HUES64 (cell line): ENCODE measurements around the gene TEX53.

ENCODE experiments used
- H3K27ac ChIP-seq: 2 replicates; pipeline ENCODE4 v1.7.0; 2013; ENCODE audit warnings: low read depth, low read length, inconsistent platforms
- H3K27me3 ChIP-seq: 2 replicates; pipeline ENCODE4 v1.6.1; 2013; ENCODE audit warnings: mild to moderate bottlenecking, low read length; ENCODE audit not compliant: insufficient read depth
- H3K36me3 ChIP-seq: 2 replicates; pipeline ENCODE4 v1.6.1; 2013; ENCODE audit warnings: mild to moderate bottlenecking, low read length; ENCODE audit not compliant: insufficient read depth
- H3K4me1 ChIP-seq: 2 replicates; pipeline ENCODE4 v1.6.1; 2013; ENCODE audit warnings: mild to moderate bottlenecking, low read length, moderate library complexity; ENCODE audit not compliant: insufficient read depth
- H3K4me3 ChIP-seq: 2 replicates; pipeline ENCODE4 v1.5.1; 2013; ENCODE audit warnings: mild to moderate bottlenecking, low read length, moderate library complexity
- H3K9ac ChIP-seq: 2 replicates; pipeline ENCODE4 v1.6.1; 2013; ENCODE audit warnings: mild to moderate bottlenecking, low read depth, low read length
- H3K9me3 ChIP-seq: 2 replicates; pipeline ENCODE4 v1.6.1; 2013; ENCODE audit warnings: low read depth, low read length; ENCODE audit not compliant: insufficient read depth
- WGBS: fragments of 150-250, 120-280 bp; methylation state at CpG from one replicate; pipeline ENCODE4 v1.1.7; 2013; ENCODE audit warnings: missing lambda C conversion rate; 5-methylcytosine and 5-hydroxymethylcytosine counted together

The TEX53 gene

DNA sequence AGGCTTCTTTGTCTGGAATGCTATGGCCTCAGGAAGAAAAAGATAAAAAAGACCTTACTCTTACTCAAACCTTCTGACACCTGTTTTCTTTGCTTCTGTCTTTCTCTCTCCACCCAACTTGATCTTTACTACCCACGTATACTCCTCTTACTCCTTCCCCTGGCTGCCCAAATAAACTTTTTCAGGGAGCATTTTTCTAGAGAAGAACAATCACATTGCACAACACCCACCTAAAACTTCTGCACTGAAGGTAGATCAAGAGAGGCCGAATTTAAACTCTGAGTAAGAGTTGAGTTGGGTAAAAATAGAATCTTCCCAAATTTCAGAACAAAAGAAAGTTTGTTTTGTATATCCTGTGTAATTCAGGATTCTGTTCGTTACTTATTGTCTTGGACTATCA lies 20.5 kb upstream of the TEX53 start:
- H3K27me3 ChIP-seq = no peaks in the 10 kb centered on the region
- no peak overlapping the region for H3K4me3 ChIP-seq
- H3K27ac ChIP-seq = no peak overlapping the region
- H3K36me3 ChIP-seq = no peaks in the 10 kb centered on the region
- 79% methylated on average over 2 of the region's 3 CpGs for WGBS
- H3K9ac ChIP-seq = no peak overlapping the region
- no peaks in the 10 kb centered on the region for H3K9me3 ChIP-seq
- no peaks in the 10 kb centered on the region for H3K4me1 ChIP-seq

DNA sequence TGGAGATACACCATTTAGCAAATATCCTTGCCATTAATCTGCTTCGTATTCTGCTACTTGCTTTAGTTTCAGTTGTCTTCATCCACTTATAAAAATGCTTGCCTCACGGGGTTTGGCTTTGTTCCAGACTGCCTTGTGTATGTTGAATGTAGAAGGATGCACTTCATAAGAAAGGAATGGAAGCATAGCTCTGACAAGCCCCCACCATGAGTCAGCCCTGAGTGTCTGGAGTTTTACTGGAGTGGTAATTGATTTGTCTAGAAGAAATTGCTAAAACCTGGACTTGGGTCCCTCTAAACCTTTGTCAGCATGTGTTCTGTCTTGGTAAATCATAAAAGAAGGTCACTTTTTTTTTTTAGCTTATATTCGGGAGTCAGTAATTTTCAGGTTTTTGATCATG lies 19.8 kb upstream of the TEX53 start:
- H3K4me1 ChIP-seq = no peaks in the 10 kb centered on the region
- H3K27ac ChIP-seq = no peak overlapping the region
- no peak overlapping the region for H3K9ac ChIP-seq
- no peak overlapping the region for H3K4me3 ChIP-seq
- H3K36me3 ChIP-seq = no peaks in the 10 kb centered on the region
- no peaks in the 10 kb centered on the region for H3K27me3 ChIP-seq
- 83% methylated on average over 3 of the region's 3 CpGs for WGBS
- H3K9me3 ChIP-seq = no peaks in the 10 kb centered on the region

DNA sequence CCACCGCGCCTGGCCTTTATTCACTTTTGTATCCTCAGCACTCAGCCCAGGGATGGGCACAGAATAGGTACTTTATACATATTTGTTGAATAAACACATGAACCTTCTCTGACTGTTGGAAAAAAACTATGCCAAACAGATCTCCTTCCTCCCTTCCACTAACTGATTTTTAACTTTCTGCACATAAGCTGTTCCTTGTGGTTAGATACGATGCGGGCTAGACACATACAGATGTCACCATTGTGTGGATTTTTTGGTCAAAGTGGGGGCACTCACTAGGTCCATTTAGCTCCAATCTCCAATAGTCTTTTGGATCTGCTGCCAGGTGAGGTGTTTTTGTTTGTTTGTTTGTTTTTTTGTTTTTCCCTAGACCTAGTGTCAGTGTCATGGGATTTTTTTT lies 19.3 kb upstream of the TEX53 start:
- Histone ChIP-seq H3K27ac (no peak overlapping the region), H3K36me3 (no peaks in the 10 kb centered on the region), H3K27me3 (no peaks in the 10 kb centered on the region), H3K9ac (no peak overlapping the region), H3K4me3 (no peak overlapping the region), H3K4me1 (no peaks in the 10 kb centered on the region), H3K9me3 (no peaks in the 10 kb centered on the region)
- WGBS = 100% methylated on average over 4 of the region's 4 CpGs

DNA sequence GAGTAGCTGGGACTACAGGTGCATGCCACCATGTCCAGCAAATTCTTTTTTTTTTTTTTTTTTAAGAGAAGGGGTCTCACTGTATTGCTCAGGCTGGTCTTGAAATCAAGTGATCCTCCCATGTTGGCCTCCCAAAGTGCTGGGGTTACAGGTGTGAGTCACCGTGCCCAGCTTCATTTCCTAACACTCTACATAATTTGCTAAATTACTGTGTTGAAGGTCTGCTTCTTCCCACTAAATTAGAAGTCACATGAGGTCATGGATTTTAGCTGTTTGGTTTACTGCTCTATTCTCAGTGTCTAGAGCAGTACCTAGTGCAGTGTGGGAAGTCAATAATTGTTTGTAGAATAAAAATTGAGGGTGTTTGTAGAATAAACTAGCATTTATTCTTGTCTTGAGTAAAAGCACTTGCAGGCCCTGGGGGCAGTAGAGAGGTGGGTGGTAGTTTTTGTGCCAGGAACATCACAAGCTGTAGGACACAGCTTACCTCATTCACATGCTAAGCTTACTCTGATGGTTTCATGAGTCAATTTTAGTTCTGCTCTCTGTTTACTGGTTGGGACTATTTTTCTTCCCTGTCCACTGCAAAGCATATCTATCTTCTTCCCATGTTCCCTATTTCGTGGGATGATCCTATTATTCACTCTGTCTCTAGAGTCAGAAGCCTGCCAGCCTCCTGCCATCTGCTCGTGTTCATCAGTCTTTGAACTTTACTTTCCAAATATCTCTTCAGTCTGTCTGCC lies 17.4 kb upstream of the TEX53 start:
- Histone ChIP-seq H3K27me3 (no peaks in the 10 kb centered on the region), H3K27ac (no peak overlapping the region), H3K4me3 (no peak overlapping the region), H3K36me3 (no peaks in the 10 kb centered on the region), H3K9me3 (no peaks in the 10 kb centered on the region), H3K9ac (no peak overlapping the region), H3K4me1 (no peaks in the 10 kb centered on the region)
- WGBS = 84% methylated on average over 3 of the region's 3 CpGs

DNA sequence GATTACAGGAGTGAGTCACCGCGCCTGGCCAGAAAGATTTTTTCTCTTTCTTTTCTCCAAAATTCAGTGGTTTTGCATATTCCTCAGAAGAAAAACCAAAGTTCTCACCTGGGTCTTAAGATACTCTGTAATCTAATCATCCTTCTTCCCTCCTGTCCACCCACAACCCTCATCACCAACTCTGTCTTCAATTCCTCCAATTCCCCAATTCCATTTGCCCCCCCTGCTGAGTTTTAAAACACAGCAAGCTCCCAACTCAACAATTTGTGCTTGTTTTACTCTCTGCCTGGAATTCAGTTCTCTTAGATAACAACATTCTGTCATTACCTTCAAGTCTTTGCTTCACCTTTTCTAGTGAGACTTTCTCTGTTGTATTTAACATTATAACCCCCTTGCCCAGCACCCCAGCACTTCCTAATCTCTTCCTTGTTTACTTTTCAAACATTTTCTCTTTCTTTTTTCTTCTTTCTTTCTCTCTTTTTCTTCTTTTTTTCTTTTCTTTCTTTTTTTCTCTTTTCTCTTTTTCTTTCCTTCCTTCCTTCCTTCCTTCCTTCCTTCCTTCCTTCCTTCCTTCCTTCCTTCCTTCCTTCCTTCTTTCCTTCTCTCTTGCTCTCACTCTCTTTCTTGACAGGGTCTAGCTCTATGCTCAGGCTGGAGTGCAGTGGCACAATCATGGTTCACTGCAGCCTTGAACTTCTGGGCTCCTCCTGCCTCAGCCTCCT lies 16.6 kb upstream of the TEX53 start:
- WGBS = 93% methylated on average over 2 of the region's 2 CpGs
- H3K9ac ChIP-seq = no peak overlapping the region
- H3K27me3 ChIP-seq = no peaks in the 10 kb centered on the region
- H3K4me1 ChIP-seq = no peaks in the 10 kb centered on the region
- no peaks in the 10 kb centered on the region for H3K36me3 ChIP-seq
- H3K27ac ChIP-seq = no peak overlapping the region
- H3K9me3 ChIP-seq = no peaks in the 10 kb centered on the region
- H3K4me3 ChIP-seq = no peak overlapping the region

DNA sequence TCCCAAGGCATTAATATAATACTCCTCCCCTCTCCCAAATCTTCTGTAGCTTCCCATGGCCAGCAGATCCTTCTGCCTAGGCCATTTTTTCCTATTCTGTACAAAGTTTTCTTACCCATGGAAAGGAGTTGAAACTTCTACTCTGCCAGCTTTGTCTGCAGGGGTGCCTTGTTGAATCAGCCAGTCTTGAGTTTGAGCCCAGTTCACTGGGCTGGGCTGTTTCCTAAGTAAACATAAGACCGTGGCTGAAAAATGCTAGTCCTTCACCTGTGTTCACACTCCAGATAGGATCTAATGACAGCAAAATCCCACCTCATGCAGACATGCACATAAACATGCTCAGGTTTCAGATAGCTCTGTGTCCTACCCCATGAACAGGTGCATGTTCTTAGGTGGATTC lies 14.0 kb upstream of the TEX53 start:
- Histone ChIP-seq H3K27me3 (no peaks in the 10 kb centered on the region), H3K4me3 (no peak overlapping the region), H3K4me1 (no peaks in the 10 kb centered on the region), H3K9ac (no peak overlapping the region), H3K9me3 (no peaks in the 10 kb centered on the region), H3K36me3 (no peaks in the 10 kb centered on the region), H3K27ac (no peak overlapping the region)
- WGBS = 88% methylated on average over 1 of the region's 1 CpG

DNA sequence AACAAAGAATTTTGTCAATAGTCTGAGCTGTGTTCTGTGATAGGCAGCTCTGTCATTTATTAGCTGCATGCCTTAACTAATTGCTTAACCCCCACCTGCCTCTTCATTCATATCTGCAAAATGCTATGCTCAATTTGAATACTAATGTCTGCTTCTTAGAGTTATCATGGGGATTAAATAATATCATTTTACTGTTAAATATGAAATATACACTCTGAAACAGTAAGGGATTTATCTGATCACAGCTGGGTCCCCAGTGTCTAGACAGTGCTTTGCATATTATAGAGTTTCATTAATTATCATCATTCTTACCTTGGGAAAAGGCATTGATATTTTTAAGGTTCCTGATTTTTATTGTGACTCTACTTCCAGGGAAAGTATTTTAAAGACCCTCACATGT lies 12.4 kb upstream of the TEX53 start:
- H3K9ac ChIP-seq = no peak overlapping the region
- no peaks in the 10 kb centered on the region for H3K9me3 ChIP-seq
- no peak overlapping the region for H3K27ac ChIP-seq
- H3K4me1 ChIP-seq = no peaks in the 10 kb centered on the region
- H3K4me3 ChIP-seq = no peak overlapping the region
- H3K36me3 ChIP-seq = no peaks in the 10 kb centered on the region
- no peaks in the 10 kb centered on the region for H3K27me3 ChIP-seq

DNA sequence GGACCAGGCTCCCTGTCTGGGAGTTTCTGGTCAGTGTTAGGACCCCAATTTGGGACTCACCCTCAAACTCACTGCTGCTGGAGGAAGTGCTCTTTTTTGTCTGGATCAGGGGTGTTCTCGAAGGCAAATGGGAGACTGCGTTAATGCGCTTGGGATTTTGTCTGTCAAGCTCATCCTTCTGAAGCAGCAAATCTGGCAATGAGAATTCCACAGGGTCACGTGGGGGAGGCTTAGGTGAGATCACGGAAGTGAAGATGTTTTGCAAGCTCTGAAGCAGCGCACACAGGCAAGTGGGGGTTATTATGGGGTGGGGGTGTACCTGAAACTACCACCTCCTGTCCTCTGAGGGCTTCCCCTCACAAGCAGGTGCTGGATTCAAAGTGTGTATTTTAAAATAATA lies 10.5 kb upstream of the TEX53 start:
- H3K4me1 ChIP-seq = no peaks in the 10 kb centered on the region
- H3K4me3 ChIP-seq = no peak overlapping the region
- no peak overlapping the region for H3K27ac ChIP-seq
- H3K9ac ChIP-seq = no peak overlapping the region
- H3K27me3 ChIP-seq = no peaks in the 10 kb centered on the region
- no peaks in the 10 kb centered on the region for H3K9me3 ChIP-seq
- H3K36me3 ChIP-seq = no peaks in the 10 kb centered on the region
- 87% methylated on average over 6 of the region's 6 CpGs for whole genome bisulfite sequencing

DNA sequence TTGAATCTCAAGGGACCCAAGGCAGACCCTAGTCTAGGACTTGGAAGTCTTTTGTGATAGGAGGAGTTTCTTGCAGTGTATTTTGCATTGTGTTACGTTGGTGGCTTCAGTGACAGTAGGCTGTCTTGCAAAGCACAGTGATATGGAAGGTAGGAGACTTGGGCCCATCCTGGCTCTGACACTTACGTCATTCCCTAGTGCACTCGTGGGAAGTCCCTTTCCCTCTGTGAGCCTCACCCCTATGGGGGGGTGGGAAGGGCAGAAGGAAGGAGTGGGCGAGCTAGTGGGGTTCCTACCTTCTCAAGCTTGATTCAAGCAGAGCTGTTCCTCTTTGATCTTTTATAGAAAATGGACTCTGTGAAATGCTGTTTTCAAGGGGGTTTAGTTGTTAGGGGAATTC lies 9.2 kb upstream of the TEX53 start:
- Histone ChIP-seq H3K27me3 (no peaks in the 10 kb centered on the region), H3K27ac (no peak overlapping the region), H3K4me1 (peaks cover 4% of the 10 kb centered on the region; the same call in 1 of the 2 replicates), H3K9me3 (no peaks in the 10 kb centered on the region), H3K36me3 (no peaks in the 10 kb centered on the region), H3K9ac (no peak overlapping the region), H3K4me3 (no peak overlapping the region)
- WGBS = 47% methylated on average over 4 of the region's 4 CpGs

DNA sequence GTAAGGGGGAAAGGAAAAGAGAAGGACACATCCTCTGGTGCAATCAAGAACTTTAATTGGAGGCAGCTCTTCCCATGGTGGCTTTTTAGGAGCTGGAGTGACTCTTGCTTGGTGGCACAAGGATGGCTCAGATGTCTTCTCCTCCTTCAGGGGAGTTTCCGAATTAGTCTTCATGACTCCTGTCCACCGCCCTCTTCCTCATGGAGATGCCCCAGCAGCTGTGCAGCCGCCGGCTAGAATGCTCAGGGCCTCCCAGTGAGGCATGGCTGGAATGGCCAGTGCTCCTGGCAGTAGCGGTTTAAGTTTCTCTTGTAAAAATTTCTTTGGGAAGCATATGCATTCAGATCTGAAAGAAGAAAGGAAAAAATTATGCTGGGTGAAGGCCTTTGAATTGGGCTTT lies 8.8 kb upstream of the TEX53 start:
- 94% methylated on average over 5 of the region's 5 CpGs for WGBS
- Histone ChIP-seq H3K9ac (no peak overlapping the region), H3K27ac (no peak overlapping the region), H3K9me3 (no peaks in the 10 kb centered on the region), H3K4me1 (peaks cover 4% of the 10 kb centered on the region; the same call in 1 of the 2 replicates), H3K27me3 (no peaks in the 10 kb centered on the region), H3K36me3 (no peaks in the 10 kb centered on the region), H3K4me3 (no peak overlapping the region)

DNA sequence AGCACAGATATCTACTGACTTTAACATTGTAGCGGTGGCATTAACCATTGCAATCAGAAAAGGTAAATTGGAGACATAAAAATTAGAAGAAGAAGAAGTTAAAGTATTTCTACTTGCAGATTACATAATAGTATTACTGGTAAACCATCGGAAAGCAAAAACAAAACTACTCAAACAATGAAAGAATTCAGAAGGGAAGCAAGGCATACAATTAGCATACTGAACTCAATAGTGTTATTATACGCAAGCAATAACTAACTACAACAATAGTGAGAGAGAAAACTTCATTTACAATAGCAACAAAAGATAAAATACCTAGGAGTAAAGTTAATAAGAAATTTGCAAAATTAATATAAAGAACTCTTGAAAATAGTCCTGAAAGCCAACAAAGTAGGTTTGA lies 6.6 kb upstream of the TEX53 start:
- no peaks in the 10 kb centered on the region for H3K9me3 ChIP-seq
- H3K27me3 ChIP-seq = no peaks in the 10 kb centered on the region
- H3K36me3 ChIP-seq = no peaks in the 10 kb centered on the region
- no peak overlapping the region for H3K4me3 ChIP-seq
- H3K27ac ChIP-seq = no peak overlapping the region
- WGBS = 95% methylated on average over 2 of the region's 3 CpGs
- H3K9ac ChIP-seq = no peak overlapping the region
- H3K4me1 ChIP-seq = peaks cover 4% of the 10 kb centered on the region; the same call in 1 of the 2 replicates
